HG03025 (cell line): Measurements from ENCODE around the gene GABRB2.

Source experiments
- ATAC-seq: cut with Tn5 transposase; IDR thresholded peaks from one replicate; pipeline ENCODE4 v1.9.1; 2021; ENCODE audit warnings: mild to moderate bottlenecking, moderate library complexity; ENCODE audit not compliant: unreplicated experiment, low FRiP score

GABRB2 gene

GRCh38 chr5:161391724-161392123 is 154.8 kb downstream of the GABRB2 start:
- no peak for ATAC-seq

GRCh38 chr5:161391016-161391415 is 155.5 kb downstream of the GABRB2 start:
- no peak for ATAC-seq

- ATAC-seq, result no peak
Observed at GRCh38 chr5:161387121-161387520, 159.4 kb downstream of the GABRB2 start.

- ATAC-seq, result no peak
Observed at GRCh38 chr5:161385027-161385426, 161.5 kb downstream of the GABRB2 start.

- ATAC-seq, result no peak
Observed at GRCh38 chr5:161382685-161383084, 163.8 kb downstream of the GABRB2 start.

- peak; percentile 68 for ATAC-seq
Observed at GRCh38 chr5:161380486-161380885, 166.0 kb downstream of the GABRB2 start.

GRCh38 chr5:161378701-161379100 is 167.8 kb downstream of the GABRB2 start:
- no peak for ATAC-seq

GRCh38 chr5:161376034-161376433 is 170.5 kb downstream of the GABRB2 start:
- no peak for ATAC-seq

GRCh38 chr5:161373345-161373707 is 173.2 kb downstream of the GABRB2 start:
- no peak for ATAC-seq

- ATAC-seq, result no peak
Observed at GRCh38 chr5:161372682-161373344, 173.7 kb downstream of the GABRB2 start.

- no peak for ATAC-seq
Observed at GRCh38 chr5:161369022-161369421, 177.5 kb downstream of the GABRB2 start.

- no peak for ATAC-seq
Observed at GRCh38 chr5:161358446-161358845, 188.1 kb downstream of the GABRB2 start.

- no peak for ATAC-seq
Observed at GRCh38 chr5:161344234-161344633, 202.3 kb downstream of the GABRB2 start.

- ATAC-seq, result no peak
Observed at GRCh38 chr5:161342886-161343285, 203.6 kb downstream of the GABRB2 start.

GRCh38 chr5:161340012-161340411 is 206.5 kb downstream of the GABRB2 start:
- ATAC-seq, result no peak

- ATAC-seq, result no peak
Observed at GRCh38 chr5:161333194-161333880, 213.2 kb downstream of the GABRB2 start.

GRCh38 chr5:161332343-161332742 is 214.2 kb downstream of the GABRB2 start:
- no peak for ATAC-seq

GRCh38 chr5:161314033-161314432 is 232.5 kb downstream of the GABRB2 start:
- ATAC-seq, result no peak

- no peak for ATAC-seq
Observed at GRCh38 chr5:161312882-161313281, 233.6 kb downstream of the GABRB2 start.

GRCh38 chr5:161311965-161312364 is 234.6 kb downstream of the GABRB2 start:
- no peak for ATAC-seq

GRCh38 chr5:161311146-161311708 is 235.3 kb downstream of the GABRB2 start:
- peak; percentile 96 for ATAC-seq
